ENCODE measurements around the gene TRABD2A.

DNA sequence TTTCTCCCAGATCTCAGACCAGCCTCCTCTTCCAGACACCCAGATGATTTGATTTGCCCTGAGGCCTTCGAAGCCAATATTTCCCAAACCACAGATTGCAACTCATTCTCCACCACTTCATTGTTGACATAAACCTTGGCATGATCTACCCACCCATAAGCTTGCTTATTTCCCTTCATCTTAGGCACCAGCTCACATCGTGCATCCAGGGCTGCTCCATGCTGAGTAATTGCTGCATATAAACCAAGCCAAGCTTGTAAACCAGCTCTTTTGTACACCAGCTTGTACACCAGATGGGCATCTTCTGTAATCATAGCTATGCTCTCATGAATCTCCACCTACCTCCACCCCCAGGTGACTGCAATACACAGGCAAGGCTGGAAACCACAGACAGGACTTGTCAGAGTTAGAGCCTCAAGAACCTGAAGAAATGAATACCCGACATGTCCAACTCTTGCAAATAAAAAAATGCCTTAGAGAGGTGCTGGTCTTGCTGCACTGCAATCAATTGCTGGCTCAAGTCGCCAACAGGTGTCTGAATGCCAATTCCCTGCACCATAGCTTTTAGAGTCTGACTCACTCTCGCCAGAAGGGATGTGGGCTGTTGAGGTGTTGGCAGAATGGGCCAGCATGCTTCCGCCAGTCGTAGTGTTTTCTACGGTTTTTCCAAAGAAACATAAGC is 31.5 kb downstream of the TRABD2A start:
- TF ChIP-seq POLR2A (IDR thresholded peaks at IDR 0.05) (no peak), EP300 (IDR thresholded peaks at IDR 0.05) (no peak)
